HEK293 (cell line): Measurements from ENCODE around the gene SH2D7.

Experiments
- EGR2 ChIP-seq: fragments of 450-650 bp; formaldehyde crosslinking; IDR thresholded peaks from 2 replicates; pipeline ENCODE4 v1.5.1; 2016; ENCODE audit warnings: low read depth, missing biosample characterization, missing genetic modification characterization
- HOXA7 ChIP-seq: sonication (generic); formaldehyde crosslinking; IDR thresholded peaks from 2 replicates; pipeline ENCODE4 v1.8.1; 2022; ENCODE audit warnings: missing genetic modification reagents, borderline replicate concordance
- KLF16 ChIP-seq: fragments of 450-650 bp; formaldehyde crosslinking; IDR thresholded peaks from 2 replicates; pipeline ENCODE4 v1.5.1; 2017; ENCODE audit warnings: missing biosample characterization, missing genetic modification characterization
- SCRT2 ChIP-seq: fragments of 450-650 bp; formaldehyde crosslinking; IDR thresholded peaks from 2 replicates; pipeline ENCODE4 v1.5.1; 2016; ENCODE audit warnings: missing biosample characterization, missing genetic modification characterization
- ZBTB17 ChIP-seq: fragments of 450-650 bp; formaldehyde crosslinking; IDR thresholded peaks from 2 replicates; pipeline ENCODE4 v1.5.1; 2016; ENCODE audit warnings: missing biosample characterization, missing genetic modification characterization
- ZBTB21 ChIP-seq: fragments of 450-650 bp; formaldehyde crosslinking; IDR thresholded peaks from 2 replicates; pipeline ENCODE4 v1.5.1; 2017; ENCODE audit warnings: missing biosample characterization, missing genetic modification characterization
- ZNF221 ChIP-seq: fragments of 450-650 bp; formaldehyde crosslinking; IDR thresholded peaks from 2 replicates; pipeline ENCODE4 v1.5.1; 2017; ENCODE audit warnings: missing biosample characterization, missing genetic modification characterization, borderline replicate concordance
- ZNF239 ChIP-seq: fragments of 450-650 bp; formaldehyde crosslinking; IDR thresholded peaks from 2 replicates; pipeline ENCODE4 v1.5.1; 2016; ENCODE audit warnings: missing biosample characterization, missing genetic modification characterization
- ZNF274 ChIP-seq, 2 experiments: fragments of 200-500 bp in 1 of 2; fragments of 450-650 bp in 1 of 2; sonication (Bioruptor generic) in 1 of 2; formaldehyde crosslinking in 1 of 2; IDR thresholded peaks; 2 replicates each; pipeline versions ENCODE4 v1.5.1 to v1.6.1; 2014 to 2016; ENCODE audit warnings: borderline replicate concordance in 1 of 2, inconsistent platforms in 1 of 2, low read length in 1 of 2, missing biosample characterization in 1 of 2, missing genetic modification characterization in 1 of 2
- ZNF324 ChIP-seq: fragments of 450-650 bp; formaldehyde crosslinking; IDR thresholded peaks from 2 replicates; pipeline ENCODE4 v1.5.1; 2016; ENCODE audit warnings: missing biosample characterization, missing genetic modification characterization
- ZNF514 ChIP-seq: fragments of 450-650 bp; formaldehyde crosslinking; IDR thresholded peaks from 2 replicates; pipeline ENCODE4 v1.5.1; 2016; ENCODE audit warnings: missing biosample characterization, missing genetic modification characterization
- ZNF558 ChIP-seq: fragments of 450-650 bp; formaldehyde crosslinking; IDR thresholded peaks from 2 replicates; pipeline ENCODE4 v1.5.1; 2016; ENCODE audit warnings: missing biosample characterization, missing genetic modification characterization
- ZNF571 ChIP-seq: fragments of 450-650 bp; formaldehyde crosslinking; IDR thresholded peaks from 2 replicates; pipeline ENCODE4 v1.5.0; 2017; ENCODE audit warnings: missing biosample characterization, missing genetic modification characterization
- ZNF654 ChIP-seq: fragments of 450-650 bp; formaldehyde crosslinking; IDR thresholded peaks from 2 replicates; pipeline ENCODE4 v1.5.1; 2016; ENCODE audit warnings: low read depth, missing biosample characterization, missing genetic modification characterization
- ZNF658 ChIP-seq: fragments of 450-650 bp; formaldehyde crosslinking; IDR thresholded peaks from 2 replicates; pipeline ENCODE4; 2016; ENCODE audit warnings: missing biosample characterization, missing genetic modification characterization
- ZNF660 ChIP-seq: fragments of 450-650 bp; IDR thresholded peaks from 2 replicates; pipeline ENCODE4 v1.5.1; 2018; ENCODE audit warnings: missing biosample characterization, mild to moderate bottlenecking, missing genetic modification characterization
- ZNF830 ChIP-seq: fragments of 450-650 bp; IDR thresholded peaks from 2 replicates; pipeline ENCODE4 v1.5.0; 2018; ENCODE audit warnings: missing biosample characterization, missing genetic modification characterization, low read depth, mild to moderate bottlenecking, moderate library complexity
- TF ChIP-seq, protein P1 (sequence below): fragments of 450-650 bp; formaldehyde crosslinking; conservative IDR thresholded peaks from 2 replicates; pipeline ENCODE4 v1.5.1; 2016; ENCODE audit warnings: low read depth, missing biosample characterization, missing genetic modification characterization
- TF ChIP-seq, protein P2 (sequence below): fragments of 450-650 bp; formaldehyde crosslinking; IDR thresholded peaks from 2 replicates; pipeline ENCODE4 v1.5.1; 2016; ENCODE audit warnings: missing biosample characterization, missing genetic modification characterization
- TF ChIP-seq, protein P3 (sequence below): fragments of 450-650 bp; formaldehyde crosslinking; IDR thresholded peaks from 2 replicates; pipeline ENCODE4 v1.5.1; 2017; ENCODE audit warnings: missing biosample characterization, missing genetic modification characterization
- TF ChIP-seq, protein P4 (sequence below): fragments of 450-650 bp; formaldehyde crosslinking; IDR thresholded peaks from 2 replicates; pipeline ENCODE4 v1.5.1; 2017; ENCODE audit warnings: missing biosample characterization, missing genetic modification characterization
- TF ChIP-seq, protein P5 (sequence below): fragments of 450-650 bp; formaldehyde crosslinking; IDR thresholded peaks from 2 replicates; pipeline ENCODE4 v1.5.1; 2016; ENCODE audit warnings: missing biosample characterization, missing genetic modification characterization
- TF ChIP-seq, protein P6 (sequence below): fragments of 450-650 bp; formaldehyde crosslinking; IDR thresholded peaks from 2 replicates; pipeline ENCODE4 v1.5.1; 2016; ENCODE audit warnings: missing biosample characterization, missing genetic modification characterization
- TF ChIP-seq, protein P7 (sequence below): fragments of 450-650 bp; formaldehyde crosslinking; IDR thresholded peaks from 2 replicates; pipeline ENCODE4 v1.5.1; 2017; ENCODE audit warnings: missing biosample characterization, missing genetic modification characterization

The SH2D7 gene

DNA sequence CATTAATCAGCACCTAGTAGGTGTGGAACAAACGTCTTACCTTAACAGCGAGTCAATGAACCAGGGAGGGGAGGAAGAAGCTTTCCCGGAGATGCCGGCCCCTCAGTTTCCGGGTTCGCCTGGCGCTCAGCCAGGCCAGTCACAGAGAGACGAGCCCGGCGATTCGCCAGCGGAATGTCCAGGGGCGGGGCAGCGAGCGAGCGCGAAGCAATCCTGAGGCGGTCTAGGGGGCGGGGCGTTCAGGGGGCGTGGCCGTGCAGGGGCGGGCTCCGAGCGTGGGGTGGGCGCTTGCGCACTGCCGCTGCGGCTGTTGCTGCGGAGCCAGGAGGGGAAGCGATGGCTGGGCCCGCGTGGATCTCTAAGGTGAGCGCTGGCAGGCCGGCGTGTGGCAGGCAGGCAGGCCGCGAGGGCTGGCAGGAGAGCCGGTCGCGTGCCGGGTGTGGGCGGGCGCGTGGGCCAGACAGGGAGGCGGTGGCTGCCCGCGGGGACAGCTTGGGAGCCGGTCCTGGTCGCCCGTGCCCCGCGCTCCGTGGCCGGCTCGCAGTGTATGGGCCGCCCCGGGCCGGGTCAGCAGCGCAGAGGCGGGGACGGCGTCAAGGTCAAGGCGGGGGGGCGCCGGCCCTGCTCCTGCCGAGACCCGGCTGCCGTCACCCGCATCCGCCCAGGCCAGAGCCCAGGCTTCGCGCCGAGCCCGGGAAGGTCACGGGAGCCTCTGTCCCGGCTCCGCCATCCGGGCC is 56.9 kb downstream of the SH2D7 start, which contains the start of gene IDH3A (continued):
- TF ChIP-seq, protein P1, sequence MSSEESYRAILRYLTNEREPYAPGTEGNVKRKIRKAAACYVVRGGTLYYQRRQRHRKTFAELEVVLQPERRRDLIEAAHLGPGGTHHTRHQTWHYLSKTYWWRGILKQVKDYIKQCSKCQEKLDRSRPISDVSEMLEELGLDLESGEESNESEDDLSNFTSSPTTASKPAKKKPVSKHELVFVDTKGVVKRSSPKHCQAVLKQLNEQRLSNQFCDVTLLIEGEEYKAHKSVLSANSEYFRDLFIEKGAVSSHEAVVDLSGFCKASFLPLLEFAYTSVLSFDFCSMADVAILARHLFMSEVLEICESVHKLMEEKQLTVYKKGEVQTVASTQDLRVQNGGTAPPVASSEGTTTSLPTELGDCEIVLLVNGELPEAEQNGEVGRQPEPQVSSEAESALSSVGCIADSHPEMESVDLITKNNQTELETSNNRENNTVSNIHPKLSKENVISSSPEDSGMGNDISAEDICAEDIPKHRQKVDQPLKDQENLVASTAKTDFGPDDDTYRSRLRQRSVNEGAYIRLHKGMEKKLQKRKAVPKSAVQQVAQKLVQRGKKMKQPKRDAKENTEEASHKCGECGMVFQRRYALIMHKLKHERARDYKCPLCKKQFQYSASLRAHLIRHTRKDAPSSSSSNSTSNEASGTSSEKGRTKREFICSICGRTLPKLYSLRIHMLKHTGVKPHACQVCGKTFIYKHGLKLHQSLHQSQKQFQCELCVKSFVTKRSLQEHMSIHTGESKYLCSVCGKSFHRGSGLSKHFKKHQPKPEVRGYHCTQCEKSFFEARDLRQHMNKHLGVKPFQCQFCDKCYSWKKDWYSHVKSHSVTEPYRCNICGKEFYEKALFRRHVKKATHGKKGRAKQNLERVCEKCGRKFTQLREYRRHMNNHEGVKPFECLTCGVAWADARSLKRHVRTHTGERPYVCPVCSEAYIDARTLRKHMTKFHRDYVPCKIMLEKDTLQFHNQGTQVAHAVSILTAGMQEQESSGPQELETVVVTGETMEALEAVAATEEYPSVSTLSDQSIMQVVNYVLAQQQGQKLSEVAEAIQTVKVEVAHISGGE (tag by site-specific recombination), result no peak; the same call in 1 of the 2 replicates
- TF ChIP-seq, protein P2, sequence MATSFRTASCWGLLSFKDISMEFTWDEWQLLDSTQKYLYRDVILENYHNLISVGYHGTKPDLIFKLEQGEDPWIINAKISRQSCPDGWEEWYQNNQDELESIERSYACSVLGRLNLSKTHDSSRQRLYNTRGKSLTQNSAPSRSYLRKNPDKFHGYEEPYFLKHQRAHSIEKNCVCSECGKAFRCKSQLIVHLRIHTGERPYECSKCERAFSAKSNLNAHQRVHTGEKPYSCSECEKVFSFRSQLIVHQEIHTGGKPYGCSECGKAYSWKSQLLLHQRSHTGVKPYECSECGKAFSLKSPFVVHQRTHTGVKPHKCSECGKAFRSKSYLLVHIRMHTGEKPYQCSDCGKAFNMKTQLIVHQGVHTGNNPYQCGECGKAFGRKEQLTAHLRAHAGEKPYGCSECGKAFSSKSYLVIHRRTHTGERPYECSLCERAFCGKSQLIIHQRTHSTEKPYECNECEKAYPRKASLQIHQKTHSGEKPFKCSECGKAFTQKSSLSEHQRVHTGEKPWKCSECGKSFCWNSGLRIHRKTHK (tag by site-specific recombination), result no peak
- no peak for TF ChIP-seq ZBTB21 (tag by site-specific recombination)
- 0 out of 2 replicates have a peak, but pooled peaks have one; percentile 6 for TF ChIP-seq ZNF558 (tag by site-specific recombination)
- TF ChIP-seq, protein P3, sequence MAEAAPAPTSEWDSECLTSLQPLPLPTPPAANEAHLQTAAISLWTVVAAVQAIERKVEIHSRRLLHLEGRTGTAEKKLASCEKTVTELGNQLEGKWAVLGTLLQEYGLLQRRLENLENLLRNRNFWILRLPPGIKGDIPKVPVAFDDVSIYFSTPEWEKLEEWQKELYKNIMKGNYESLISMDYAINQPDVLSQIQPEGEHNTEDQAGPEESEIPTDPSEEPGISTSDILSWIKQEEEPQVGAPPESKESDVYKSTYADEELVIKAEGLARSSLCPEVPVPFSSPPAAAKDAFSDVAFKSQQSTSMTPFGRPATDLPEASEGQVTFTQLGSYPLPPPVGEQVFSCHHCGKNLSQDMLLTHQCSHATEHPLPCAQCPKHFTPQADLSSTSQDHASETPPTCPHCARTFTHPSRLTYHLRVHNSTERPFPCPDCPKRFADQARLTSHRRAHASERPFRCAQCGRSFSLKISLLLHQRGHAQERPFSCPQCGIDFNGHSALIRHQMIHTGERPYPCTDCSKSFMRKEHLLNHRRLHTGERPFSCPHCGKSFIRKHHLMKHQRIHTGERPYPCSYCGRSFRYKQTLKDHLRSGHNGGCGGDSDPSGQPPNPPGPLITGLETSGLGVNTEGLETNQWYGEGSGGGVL (tag by site-specific recombination), result no peak
- no peak for TF ChIP-seq ZNF239 (tag by site-specific recombination)
- TF ChIP-seq, protein P4, sequence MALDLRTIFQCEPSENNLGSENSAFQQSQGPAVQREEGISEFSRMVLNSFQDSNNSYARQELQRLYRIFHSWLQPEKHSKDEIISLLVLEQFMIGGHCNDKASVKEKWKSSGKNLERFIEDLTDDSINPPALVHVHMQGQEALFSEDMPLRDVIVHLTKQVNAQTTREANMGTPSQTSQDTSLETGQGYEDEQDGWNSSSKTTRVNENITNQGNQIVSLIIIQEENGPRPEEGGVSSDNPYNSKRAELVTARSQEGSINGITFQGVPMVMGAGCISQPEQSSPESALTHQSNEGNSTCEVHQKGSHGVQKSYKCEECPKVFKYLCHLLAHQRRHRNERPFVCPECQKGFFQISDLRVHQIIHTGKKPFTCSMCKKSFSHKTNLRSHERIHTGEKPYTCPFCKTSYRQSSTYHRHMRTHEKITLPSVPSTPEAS (tag by site-specific recombination), result no peak
- TF ChIP-seq, protein P5, sequence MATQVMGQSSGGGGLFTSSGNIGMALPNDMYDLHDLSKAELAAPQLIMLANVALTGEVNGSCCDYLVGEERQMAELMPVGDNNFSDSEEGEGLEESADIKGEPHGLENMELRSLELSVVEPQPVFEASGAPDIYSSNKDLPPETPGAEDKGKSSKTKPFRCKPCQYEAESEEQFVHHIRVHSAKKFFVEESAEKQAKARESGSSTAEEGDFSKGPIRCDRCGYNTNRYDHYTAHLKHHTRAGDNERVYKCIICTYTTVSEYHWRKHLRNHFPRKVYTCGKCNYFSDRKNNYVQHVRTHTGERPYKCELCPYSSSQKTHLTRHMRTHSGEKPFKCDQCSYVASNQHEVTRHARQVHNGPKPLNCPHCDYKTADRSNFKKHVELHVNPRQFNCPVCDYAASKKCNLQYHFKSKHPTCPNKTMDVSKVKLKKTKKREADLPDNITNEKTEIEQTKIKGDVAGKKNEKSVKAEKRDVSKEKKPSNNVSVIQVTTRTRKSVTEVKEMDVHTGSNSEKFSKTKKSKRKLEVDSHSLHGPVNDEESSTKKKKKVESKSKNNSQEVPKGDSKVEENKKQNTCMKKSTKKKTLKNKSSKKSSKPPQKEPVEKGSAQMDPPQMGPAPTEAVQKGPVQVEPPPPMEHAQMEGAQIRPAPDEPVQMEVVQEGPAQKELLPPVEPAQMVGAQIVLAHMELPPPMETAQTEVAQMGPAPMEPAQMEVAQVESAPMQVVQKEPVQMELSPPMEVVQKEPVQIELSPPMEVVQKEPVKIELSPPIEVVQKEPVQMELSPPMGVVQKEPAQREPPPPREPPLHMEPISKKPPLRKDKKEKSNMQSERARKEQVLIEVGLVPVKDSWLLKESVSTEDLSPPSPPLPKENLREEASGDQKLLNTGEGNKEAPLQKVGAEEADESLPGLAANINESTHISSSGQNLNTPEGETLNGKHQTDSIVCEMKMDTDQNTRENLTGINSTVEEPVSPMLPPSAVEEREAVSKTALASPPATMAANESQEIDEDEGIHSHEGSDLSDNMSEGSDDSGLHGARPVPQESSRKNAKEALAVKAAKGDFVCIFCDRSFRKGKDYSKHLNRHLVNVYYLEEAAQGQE (tag by site-specific recombination), result no peak
- no peak for TF ChIP-seq ZNF654 (tag by site-specific recombination)
- TF ChIP-seq SCRT2, result no peak
- no peak for TF ChIP-seq ZNF830 (tag by site-specific recombination)
- TF ChIP-seq HOXA7 (CRISPR knock-in tag), result no peak
- TF ChIP-seq ZNF324 (tag by site-specific recombination), result no peak
- TF ChIP-seq, protein P6, sequence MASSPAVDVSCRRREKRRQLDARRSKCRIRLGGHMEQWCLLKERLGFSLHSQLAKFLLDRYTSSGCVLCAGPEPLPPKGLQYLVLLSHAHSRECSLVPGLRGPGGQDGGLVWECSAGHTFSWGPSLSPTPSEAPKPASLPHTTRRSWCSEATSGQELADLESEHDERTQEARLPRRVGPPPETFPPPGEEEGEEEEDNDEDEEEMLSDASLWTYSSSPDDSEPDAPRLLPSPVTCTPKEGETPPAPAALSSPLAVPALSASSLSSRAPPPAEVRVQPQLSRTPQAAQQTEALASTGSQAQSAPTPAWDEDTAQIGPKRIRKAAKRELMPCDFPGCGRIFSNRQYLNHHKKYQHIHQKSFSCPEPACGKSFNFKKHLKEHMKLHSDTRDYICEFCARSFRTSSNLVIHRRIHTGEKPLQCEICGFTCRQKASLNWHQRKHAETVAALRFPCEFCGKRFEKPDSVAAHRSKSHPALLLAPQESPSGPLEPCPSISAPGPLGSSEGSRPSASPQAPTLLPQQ (tag by site-specific recombination), result no peak; the same call in 1 of the 2 replicates
- TF ChIP-seq ZNF658 (tag by site-specific recombination), result no peak
- no peak for TF ChIP-seq ZNF221 (tag by site-specific recombination)
- no peak for TF ChIP-seq ZNF514 (tag by site-specific recombination)
- 0 out of 2 replicates have a peak, but pooled peaks have one; percentile 11 for TF ChIP-seq KLF16 (tag by site-specific recombination)
- peak; percentile 80 for TF ChIP-seq EGR2
- TF ChIP-seq, protein P7, sequence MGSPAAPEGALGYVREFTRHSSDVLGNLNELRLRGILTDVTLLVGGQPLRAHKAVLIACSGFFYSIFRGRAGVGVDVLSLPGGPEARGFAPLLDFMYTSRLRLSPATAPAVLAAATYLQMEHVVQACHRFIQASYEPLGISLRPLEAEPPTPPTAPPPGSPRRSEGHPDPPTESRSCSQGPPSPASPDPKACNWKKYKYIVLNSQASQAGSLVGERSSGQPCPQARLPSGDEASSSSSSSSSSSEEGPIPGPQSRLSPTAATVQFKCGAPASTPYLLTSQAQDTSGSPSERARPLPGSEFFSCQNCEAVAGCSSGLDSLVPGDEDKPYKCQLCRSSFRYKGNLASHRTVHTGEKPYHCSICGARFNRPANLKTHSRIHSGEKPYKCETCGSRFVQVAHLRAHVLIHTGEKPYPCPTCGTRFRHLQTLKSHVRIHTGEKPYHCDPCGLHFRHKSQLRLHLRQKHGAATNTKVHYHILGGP (tag by site-specific recombination), result no peak
- no peak for TF ChIP-seq ZNF274 (IDR thresholded peaks at IDR 0.05; ENCODE audit: low read length)
- TF ChIP-seq ZNF274 (tag by site-specific recombination; IDR thresholded peaks at IDR 0.05; ENCODE audit: borderline replicate concordance), result no peak
- TF ChIP-seq ZBTB17, result no peak
- TF ChIP-seq ZNF571 (tag by site-specific recombination), result no peak
- TF ChIP-seq ZNF660 (tag by site-specific recombination), result peak; percentile 44; the same call in 1 of the 2 replicates
